ENCODE measurements around the gene KCNE3. TPM values are rescaled to one million over a fixed set of nuclear protein-coding genes. Genes with fewer than 3 reads are reported as not detected.
"Not testable (repeated sequence)": the region's sequence is repeated elsewhere in the genome, so short reads cannot be mapped to it uniquely, and the experiment has no call there.

The KCNE3 gene
- total and polyA plus RNA-seq, 9 of the 15 experiments (the other 6 are each of a cell fraction or from before 2014, with no cell fraction given) = 1.6 to 8.7 (median 6.2) TPM

DNA sequence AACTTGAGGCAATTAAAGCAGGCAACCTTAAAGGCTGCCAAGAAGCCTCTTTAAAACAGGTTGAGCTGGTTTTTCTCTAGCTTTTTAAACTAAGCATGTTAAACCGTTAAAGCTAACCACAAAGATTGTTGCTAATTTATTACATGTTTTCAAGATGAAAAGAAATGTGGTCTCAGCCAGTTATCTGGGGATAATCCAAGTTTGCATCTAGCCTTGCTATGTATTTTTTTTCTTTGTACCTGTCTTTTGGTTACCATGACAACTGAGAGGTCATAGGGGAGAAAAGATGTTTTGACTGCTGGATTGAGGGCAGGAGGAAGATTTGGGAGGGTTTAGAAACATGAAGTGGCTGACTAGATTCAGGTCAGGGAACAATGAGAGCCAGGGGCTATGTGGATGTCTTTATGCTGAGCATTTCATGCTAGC, 50.0 kb downstream of the KCNE3 start:
- Histone ChIP-seq H3K9me1 (ENCODE audit: control insufficient read depth, insufficient read depth, low read length) (no peaks in the 10 kb centered on the region), H3K79me2 (ENCODE audit: control insufficient read depth, insufficient read depth, low read length) (no peaks in the 10 kb centered on the region), H3K9me3 (replicated peaks; ENCODE audit: control insufficient read depth, insufficient read depth, low read depth, low read length) (no peaks in the 10 kb centered on the region), H4K20me1 (replicated peaks; ENCODE audit: control insufficient read depth, insufficient read depth, low read length) (no peaks in the 10 kb centered on the region), H3K27ac (ENCODE audit: extremely low read depth, low read depth, low read length) (no peak overlapping the region), H3K4me3 (no peak overlapping the region), H3K27me3 (ENCODE audit: control insufficient read depth in 2 of 2, insufficient read depth in 2 of 2, low read length in 2 of 2) (peaks cover 5 to 12% of the 10 kb centered on the region in 2 experiments), H3K36me3 (ENCODE audit: control insufficient read depth, insufficient read depth, low read length) (no peaks in the 10 kb centered on the region), H3K4me1 (replicated peaks in 1 of 2; ENCODE audit: control insufficient read depth in 2 of 2, insufficient read depth in 2 of 2, low read length in 2 of 2) (no peaks in the 10 kb centered on the region), H3K9ac (ENCODE audit: insufficient read depth in 1 of 2, low read depth in 2 of 2, low read length in 2 of 2) (no peak overlapping the region), H2AFZ (ENCODE audit: low read depth, low read length) (no peak overlapping the region), H3K4me2 (ENCODE audit: insufficient read depth, low read length) (no peak overlapping the region)
- in situ Hi-C loops (cut with MboI) (no loop called here), intact Hi-C loops (cut with micrococcal nuclease) (no loop called here)
- 0% methylated on average over 1 of the region's 1 CpG for WGBS (ENCODE audit: insufficient coverage, low coverage, missing lambda C conversion rate)
- no TSS peak for BruUV-seq (replicated peaks)
- no peak for FAIRE-seq
- CTCF ChIA-PET (ENCODE audit: low intra/inter-chr PET ratio) = no interaction called here
- ATAC-seq = no peak
- POLR2A ChIA-PET = interaction anchor here (1.1 kb wide), 1 partner anchor 9 kb away, joined by 3 read pairs; no protein-coding TSS in a partner anchor
- no peak for DNase-seq (ENCODE audit: extremely low read depth in 1 of 4, low spot score in 3 of 4)
- TF ChIP-seq RFX1 (IDR thresholded peaks at IDR 0.05) = peak; percentile 86
- TF ChIP-seq CHD1 (IDR thresholded peaks at IDR 0.05; ENCODE audit: low read length) = no peak
- TF ChIP-seq, protein P1, sequence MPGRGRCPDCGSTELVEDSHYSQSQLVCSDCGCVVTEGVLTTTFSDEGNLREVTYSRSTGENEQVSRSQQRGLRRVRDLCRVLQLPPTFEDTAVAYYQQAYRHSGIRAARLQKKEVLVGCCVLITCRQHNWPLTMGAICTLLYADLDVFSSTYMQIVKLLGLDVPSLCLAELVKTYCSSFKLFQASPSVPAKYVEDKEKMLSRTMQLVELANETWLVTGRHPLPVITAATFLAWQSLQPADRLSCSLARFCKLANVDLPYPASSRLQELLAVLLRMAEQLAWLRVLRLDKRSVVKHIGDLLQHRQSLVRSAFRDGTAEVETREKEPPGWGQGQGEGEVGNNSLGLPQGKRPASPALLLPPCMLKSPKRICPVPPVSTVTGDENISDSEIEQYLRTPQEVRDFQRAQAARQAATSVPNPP (IDR thresholded peaks at IDR 0.05; ENCODE audit: borderline replicate concordance, insufficient read depth, insufficient read length) = no peak

DNA sequence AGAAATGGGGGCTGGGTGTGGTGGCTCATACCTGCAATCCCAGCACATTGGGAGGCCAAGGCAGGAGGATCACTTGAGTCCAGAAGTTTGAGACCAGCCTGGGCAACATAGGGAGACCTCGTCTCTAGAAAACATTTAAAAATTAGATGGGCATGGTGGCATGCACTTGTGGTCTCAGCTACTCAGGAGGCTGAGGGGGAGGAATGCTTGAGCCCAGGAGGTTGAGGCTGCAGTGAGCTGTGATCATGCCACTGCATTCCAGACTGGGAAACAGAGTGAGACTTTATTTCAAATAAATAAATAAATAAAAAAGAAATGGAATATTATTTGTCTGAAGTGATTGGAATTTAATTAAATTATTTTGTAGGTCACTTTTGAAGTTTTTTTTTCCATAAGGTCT, 50.4 kb downstream of the KCNE3 start:
- H3K9me3 ChIP-seq (replicated peaks; ENCODE audit: control insufficient read depth, insufficient read depth, low read depth, low read length); H3K9ac ChIP-seq (ENCODE audit: insufficient read depth in 1 of 2, low read depth in 2 of 2, low read length in 2 of 2); H3K4me2 ChIP-seq (ENCODE audit: insufficient read depth, low read length); ATAC-seq; H3K4me1 ChIP-seq (replicated peaks in 1 of 2; ENCODE audit: control insufficient read depth in 2 of 2, insufficient read depth in 2 of 2, low read length in 2 of 2); H3K79me2 ChIP-seq (ENCODE audit: control insufficient read depth, insufficient read depth, low read length); H3K4me3 ChIP-seq; in situ Hi-C loops (cut with MboI); H3K36me3 ChIP-seq (ENCODE audit: control insufficient read depth, insufficient read depth, low read length); CTCF ChIA-PET (ENCODE audit: low intra/inter-chr PET ratio); H2AFZ ChIP-seq (ENCODE audit: low read depth, low read length); FAIRE-seq; H4K20me1 ChIP-seq (replicated peaks; ENCODE audit: control insufficient read depth, insufficient read depth, low read length); BruUV-seq (replicated peaks); H3K9me1 ChIP-seq (ENCODE audit: control insufficient read depth, insufficient read depth, low read length); intact Hi-C loops (cut with micrococcal nuclease); H3K27ac ChIP-seq (ENCODE audit: extremely low read depth, low read depth, low read length); DNase-seq (ENCODE audit: extremely low read depth in 1 of 4, low spot score in 3 of 4): not testable (repeated sequence)
- WGBS (ENCODE audit: insufficient coverage, low coverage, missing lambda C conversion rate) = 0% methylated on average over 1 of the region's 1 CpG
- POLR2A ChIA-PET = interaction anchor here (1.2 kb wide), 1 partner anchor 9 kb away, joined by 3 read pairs; no protein-coding TSS in a partner anchor
- H3K27me3 ChIP-seq (ENCODE audit: control insufficient read depth in 2 of 2, insufficient read depth in 2 of 2, low read length in 2 of 2) = peaks cover 7 to 12% of the 10 kb centered on the region in 2 experiments
